GM12872 (cell line): Measurements from ENCODE around the gene C1QTNF12.

Source experiments
- TF ChIP-seq, protein P1 (sequence below): IDR thresholded peaks from 3 replicates; pipeline ENCODE4 v1.5.1; 2011; ENCODE audit warnings: low read depth, mild to moderate bottlenecking, low read length, moderate library complexity; ENCODE audit not compliant: insufficient read depth

C1QTNF12 gene

DNA sequence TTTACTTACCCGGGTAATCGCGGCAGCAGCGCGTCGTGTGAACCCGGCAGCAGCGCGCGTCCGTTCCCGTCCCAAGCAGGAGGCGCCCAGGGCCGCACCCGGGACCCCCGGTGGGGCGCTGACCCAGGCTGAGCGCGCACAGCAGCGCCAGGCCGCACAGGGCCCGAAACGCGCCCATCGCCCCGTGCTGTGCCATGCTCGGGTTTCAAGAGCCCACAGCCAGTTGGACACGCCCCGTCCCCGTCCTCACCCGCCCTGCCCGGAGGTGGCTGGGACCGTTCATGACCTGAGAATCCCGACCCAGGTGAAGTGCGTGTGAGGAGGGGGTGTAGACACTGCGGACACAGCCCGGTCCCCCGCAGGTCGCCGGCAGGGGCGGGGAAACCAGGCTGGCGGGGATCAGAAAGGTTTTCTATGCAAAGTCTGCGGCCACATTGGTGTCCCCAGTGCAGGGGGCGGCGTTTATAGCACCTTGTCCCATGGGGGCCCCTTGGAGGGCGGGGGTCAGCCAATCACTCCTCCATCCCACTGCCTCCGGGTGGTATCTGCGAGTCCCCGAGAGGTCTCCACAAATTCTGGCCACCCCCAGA is 40.1 kb downstream of the C1QTNF12 start, which contains the start of gene TNFRSF18:
Gene TNFRSF18 (minus strand): TSS at position 217 of the 590 bp plus-strand sequence. CDS start 21 bp downstream, at position 196.
- TF ChIP-seq, protein P1, sequence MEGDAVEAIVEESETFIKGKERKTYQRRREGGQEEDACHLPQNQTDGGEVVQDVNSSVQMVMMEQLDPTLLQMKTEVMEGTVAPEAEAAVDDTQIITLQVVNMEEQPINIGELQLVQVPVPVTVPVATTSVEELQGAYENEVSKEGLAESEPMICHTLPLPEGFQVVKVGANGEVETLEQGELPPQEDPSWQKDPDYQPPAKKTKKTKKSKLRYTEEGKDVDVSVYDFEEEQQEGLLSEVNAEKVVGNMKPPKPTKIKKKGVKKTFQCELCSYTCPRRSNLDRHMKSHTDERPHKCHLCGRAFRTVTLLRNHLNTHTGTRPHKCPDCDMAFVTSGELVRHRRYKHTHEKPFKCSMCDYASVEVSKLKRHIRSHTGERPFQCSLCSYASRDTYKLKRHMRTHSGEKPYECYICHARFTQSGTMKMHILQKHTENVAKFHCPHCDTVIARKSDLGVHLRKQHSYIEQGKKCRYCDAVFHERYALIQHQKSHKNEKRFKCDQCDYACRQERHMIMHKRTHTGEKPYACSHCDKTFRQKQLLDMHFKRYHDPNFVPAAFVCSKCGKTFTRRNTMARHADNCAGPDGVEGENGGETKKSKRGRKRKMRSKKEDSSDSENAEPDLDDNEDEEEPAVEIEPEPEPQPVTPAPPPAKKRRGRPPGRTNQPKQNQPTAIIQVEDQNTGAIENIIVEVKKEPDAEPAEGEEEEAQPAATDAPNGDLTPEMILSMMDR = no peak

DNA sequence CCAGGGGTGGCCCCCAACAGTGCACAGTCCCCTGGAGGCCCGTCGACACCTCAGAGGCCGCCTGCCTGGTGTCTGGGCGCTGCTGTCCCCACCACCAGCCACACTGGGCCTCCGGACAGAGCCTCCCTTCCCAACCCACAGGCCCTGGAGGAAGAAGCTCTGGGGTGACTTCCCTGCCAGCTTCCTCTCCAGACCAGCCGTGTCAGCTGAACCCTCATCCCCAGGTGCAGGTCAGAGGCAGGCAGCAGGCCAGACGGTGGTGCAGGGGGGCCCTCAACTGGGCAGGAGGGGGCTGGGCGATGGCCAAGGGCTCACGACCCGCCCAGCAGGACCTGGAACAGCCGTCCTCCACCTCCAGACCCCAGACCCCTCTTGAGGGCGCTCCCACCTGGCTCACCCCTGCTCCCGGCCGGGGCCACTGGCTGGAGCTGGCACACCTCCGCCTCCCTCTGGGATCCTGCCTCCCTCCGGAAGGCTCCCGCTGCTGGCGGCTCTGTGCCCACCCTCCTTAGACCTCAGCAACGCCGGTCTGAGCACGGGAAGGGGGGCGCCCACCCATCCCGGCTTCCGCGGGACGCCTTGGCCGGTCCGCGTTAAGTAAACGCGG is 40.6 kb downstream of the C1QTNF12 start:
- TF ChIP-seq, protein P1 = no peak

DNA sequence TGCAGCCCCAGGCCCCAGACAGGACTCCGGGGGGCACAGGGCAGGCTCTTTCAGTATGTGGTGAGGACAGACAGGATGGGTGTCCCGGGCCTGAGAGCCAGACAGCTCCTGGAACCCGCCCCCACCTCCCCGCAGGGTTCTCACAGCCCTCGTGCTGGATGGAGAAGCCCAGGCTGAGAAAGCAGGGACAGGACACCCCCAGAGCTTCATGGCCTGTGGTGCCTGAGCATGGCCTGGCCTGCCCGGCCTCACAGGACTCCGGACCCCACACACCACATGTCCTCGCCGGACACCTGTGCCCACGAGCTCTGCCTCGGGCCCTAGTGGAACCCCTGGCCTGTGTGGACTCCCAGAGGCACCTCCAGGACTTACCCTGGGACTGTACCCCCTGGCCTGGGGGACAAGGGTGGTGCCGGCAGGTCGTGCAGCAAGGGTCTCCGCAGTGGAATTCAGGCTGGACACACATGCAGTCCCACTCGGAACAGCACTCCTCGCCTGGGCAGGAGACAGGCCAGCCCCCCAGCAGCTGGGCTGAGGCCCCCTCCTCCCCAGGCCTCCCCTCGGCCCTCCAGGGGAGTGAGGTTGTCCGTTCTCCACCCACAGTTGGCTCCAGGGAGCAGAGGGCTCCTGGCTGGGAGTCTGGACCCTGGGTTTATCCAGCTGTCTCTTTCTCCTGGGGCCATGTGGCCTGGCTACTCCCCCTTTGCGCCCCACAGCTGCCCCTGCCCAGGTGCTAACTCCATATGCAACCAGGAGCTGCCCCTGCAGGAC is 41.3 kb downstream of the C1QTNF12 start:
- TF ChIP-seq, protein P1 = no peak

DNA sequence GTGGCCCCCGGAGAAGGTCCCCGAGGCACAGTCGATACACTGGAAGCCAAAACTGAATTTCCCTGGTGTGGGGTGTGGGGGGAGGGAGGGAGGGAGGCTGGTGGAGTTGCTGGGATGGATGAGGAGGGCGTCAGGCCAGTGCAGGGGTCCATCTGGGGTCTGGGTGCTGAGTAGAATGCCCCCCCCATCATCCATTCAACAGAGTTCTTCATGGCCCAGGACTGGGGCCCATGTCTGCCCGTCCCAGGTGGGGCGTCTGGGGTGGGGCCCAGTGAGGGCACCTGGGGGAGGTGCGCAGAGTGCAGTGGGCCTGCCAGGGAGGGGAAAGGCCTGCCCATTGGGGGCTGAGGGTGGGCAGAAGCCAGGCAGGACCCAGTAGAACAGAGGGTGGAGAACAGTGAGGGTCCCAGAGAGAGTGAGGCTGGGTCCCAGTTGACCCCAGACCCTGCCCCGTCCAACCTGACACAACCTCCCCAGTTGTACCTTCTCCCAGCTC is 42.0 kb downstream of the C1QTNF12 start:
- TF ChIP-seq, protein P1 = no peak

DNA sequence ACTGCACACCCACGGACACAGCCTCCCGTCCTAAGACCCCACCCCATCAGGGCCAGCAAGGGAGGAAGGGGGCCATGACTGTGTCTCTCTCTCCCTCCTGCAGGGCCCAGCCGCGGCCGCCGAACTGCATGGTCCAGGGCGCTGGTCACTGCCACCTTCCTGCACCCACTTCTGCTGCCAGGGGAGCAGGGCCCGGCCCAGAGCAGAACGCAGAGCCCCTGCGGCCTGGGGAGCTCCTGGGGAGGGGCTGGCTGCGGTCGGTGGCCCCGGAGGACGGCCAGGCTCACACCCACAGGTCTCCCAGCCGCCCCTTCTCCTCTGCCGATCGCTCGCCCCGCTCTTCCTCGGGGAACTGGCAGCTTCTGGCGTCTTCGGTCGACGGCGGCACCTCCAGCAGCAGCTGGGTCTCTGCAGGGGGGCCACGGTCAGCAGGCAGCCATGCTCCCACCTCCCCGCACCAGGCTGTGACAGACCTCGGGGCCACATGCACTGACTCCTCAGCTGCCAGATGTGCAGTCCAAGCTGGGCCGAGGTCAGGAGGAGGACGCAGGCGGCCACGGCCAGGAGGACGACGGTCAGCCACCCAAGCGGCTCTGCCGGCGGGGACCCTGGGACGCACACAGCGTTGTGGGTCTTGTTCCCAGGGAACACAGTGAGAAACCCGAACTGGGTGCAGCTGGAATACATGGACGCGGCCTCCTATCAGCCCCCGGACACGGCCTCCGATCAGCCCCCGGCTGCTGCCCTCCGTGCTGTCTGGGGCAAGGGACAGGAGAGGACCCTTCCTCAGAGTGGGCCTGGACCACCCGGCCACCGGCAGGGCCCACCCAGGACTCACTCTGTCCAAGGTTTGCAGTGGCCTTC is 42.7 kb downstream of the C1QTNF12 start:
- TF ChIP-seq, protein P1 = no peak

DNA sequence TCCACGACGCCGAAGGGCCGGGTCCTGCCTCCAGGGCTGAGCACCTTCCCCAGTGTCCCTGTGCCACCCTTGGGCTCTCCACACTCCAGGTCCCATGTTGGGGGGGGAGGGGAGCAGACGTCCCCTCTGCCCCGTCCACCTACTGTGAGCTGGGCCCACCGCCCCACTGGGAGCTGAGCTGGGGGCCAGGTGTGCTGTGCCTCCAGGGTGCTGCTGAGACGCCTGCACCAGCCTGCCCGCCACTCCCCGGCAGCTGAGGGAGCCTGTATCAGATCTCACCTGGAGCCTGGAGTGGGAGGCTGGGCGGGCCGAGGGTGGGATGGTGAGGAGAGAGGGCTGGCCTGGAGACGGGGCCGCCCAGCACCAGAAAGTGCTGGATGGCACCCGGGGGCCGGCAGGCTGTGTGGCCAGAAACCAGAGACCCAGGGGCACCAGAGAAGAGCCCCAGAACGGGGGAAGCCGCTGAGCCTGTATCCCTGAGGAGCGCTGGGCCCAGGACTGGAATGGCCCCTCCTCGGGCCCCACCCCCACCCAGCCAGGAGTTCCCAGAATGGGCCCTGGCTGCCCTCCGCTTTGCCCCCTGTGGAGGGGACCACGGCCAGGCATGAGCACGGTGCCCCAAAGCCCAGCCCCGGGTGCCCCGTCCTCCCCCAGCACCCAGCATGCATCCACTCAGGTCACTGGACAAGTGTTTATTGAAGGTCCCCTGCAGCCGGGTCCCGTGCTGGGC is 43.5 kb downstream of the C1QTNF12 start:
- TF ChIP-seq, protein P1 = no peak
